HG03159 (cell line): ENCODE results near the gene TBC1D2B.
"Not testable (repeated sequence)": the region's sequence is repeated elsewhere in the genome, so short reads cannot be mapped to it uniquely, and the experiment has no call there.

ENCODE experiments used
- ATAC-seq: cut with Tn5 transposase; IDR thresholded peaks from one replicate; pipeline ENCODE4 v1.9.1; 2021; ENCODE audit warnings: mild to moderate bottlenecking, moderate library complexity; ENCODE audit not compliant: unreplicated experiment

TBC1D2B gene

DNA sequence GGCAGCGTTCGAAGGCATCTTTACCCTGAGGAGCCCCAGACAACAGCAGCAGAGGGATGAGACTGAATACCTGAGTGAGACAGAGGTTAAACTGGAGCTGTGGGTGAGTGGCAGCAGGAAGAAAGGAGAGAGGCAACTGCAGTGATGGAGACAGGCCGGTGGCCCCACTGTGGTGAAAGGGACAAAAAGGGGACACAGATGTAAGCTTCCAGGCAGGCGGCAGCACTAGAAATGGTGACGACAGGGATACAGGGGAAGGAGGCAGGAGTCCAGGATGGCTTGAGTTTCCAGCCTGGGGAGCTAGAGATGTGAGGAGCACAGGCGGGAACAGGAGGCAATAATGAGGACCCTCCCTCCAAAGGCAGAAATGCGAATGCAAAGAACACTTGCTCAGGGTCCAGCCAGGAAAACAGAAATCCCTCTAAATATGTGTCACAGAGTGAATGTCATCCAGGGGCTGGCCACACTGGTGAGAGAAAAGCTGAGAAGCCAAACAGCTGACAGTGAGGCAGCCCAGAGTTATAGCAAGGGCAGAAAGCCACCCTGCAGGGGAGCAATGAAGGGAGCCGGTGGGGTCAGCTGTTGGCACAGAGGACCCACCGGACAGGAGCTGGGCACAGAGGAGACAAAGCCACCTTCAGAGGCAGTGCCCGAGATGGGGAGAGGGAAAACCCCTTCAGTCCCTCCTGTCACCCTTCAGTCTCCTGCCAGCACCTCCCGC, 70.1 kb downstream of the TBC1D2B start:
- no peak for ATAC-seq

DNA sequence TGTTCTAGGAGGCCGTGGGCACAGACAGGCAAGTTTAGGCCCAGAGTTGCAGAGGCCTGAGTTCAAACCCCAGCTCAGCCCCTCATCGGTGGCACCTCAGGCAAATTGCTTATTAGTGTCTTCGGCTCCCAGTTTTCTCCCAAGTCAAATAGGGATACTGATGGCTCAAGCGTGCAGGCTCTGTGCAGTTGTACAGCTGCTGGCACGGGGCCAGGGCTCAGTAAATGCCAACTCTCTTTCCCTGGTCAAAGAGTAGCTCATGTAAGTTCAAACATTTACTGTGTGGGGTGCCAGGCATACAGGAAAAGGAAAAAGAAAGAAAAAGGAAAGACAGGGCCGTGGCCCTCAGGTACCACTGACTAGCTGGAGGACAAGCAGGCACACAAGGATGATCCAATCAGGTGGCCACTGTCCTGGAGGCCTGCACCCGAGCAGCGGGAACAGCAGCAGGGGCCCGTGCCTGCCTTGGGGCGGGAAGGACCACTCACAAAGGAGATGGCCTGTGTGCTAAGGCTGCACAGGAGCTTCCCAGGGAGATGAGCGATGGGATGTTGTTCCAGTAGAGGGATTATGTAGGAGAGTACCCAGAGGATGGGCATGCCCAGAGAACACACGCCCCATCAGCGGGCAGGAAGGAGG, 70.8 kb downstream of the TBC1D2B start:
- ATAC-seq: no peak

DNA sequence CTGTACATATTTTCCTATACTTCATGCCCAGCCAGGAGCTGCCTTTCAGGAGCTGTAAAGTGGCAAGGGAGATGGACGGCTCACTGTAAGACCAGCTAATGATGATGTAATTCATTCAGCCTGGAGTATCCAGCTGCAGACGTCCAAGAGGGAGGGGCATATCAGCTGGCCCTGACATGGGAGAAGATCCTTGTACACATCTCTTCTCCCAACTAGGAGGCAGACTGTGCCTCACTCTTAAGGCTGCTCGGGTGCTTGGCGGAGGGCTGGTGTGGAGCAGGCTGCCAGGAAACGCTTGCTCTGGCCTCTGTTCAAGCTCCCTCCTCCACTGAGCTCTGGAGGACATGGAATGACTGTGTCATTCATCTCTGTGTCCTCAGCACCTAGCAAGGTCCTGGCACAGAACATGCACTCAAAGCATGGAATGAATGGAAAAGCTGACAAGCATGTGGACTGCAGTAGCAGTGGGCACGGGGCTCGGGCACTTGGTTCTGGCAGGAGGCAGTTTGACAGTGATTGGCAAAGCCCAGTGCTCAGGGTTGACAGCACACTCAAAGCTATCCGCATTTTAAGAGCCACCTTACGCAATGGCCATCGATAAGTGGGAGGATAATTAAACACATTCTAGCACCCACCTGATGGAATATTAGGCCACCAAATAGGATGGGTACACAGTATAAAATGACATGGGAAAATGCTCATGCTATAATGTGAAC, 72.4 kb downstream of the TBC1D2B start:
- no peak for ATAC-seq

DNA sequence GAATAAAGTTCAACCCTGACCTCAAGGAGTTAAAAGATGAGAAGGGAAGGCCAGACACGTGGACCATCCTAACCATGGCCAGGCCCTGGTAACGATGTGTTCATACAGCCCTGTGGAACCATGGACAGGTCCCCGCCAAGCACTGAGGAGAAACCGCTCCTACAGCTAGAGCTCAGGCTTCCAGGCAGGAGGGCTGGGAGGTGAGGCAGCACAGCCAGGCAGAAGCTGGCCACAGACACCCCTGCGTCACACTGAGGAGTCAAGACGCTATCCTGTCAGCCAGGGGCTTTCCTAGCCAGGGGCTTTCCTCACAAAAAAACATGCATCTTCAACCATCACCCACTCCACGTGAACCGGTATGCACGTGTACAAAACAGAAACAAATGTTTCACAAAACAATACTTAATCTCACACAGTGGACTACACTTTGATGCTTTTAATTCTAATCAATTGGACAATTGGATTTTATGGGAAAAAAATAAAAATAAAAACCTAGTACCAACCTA, 73.2 kb downstream of the TBC1D2B start:
- no peak for ATAC-seq

DNA sequence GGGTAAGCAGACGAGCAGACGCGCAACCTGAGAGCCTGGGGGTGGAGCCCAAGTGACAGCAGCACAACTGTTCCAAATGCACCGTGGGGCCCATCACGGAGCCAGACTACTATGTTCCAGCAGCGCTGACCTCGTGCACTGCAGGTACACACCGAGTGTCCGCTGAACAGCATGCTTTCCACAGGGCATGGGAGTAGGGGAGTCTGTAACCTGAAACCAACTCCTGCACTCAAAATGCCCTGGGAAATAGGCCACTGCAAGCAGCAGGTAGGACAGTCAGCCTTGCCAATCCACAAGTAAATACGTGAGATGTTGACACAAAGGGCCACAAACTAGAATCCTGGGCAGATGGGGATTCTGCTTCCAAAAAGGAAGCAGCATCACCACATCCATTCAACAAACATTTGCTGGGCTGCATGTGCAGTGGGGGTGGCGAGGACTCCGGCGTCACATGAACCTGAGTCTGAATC, 73.9 kb downstream of the TBC1D2B start:
- no peak for ATAC-seq

DNA sequence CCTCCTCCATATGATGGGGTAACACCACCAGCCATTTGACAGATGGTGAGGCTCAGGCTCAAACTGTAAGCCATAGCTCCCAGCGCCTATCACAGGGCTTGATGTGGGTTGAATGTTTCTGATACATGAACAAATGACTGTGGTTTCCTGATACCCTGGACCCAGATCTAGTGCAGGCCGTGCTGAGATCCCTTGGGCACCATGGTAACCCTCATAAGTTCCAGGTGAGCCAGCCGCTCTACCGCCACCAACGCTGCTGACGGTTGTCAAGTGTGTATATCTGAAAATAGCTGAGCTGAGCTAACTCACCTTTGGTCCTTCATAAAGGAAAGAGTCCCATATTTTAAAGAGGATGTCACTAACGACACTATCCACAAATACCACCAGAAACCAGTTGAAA, 74.5 kb downstream of the TBC1D2B start:
- no peak for ATAC-seq

DNA sequence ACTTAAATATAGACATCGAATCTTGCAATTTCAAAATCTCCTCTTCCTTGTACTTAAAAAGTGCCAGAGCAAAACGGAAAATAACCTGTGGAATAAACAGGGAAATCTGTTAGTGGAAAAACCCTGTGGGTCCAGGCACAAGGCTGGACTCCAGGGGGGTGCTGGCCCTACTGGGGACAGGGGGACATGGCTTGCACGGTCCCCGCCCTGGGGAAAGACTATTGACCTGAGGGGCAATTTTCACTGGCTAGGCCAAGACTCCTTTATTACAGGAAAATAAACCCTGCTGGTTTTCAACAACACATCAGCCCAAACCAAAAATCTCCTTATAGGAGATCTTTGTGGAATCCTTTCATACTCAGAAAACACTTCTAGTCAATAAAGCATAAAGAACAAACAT, 75.9 kb downstream of the TBC1D2B start:
- ATAC-seq: no peak

DNA sequence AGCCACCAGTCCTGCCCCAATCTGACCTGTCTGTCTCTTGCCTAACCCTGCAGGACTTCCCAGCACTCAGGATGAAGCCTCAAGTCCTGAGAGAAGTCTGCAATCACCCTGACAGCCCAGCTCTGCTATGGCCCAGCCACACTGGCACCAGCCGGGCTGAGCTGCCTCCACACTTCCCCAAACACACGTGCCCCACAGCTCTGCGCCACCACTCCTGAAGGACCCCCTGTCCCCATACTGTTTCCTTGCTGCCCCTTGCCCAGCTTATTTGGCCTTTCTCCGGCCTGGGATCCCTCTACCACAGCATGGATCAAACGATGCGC, 76.6 kb downstream of the TBC1D2B start:
- ATAC-seq: no peak

DNA sequence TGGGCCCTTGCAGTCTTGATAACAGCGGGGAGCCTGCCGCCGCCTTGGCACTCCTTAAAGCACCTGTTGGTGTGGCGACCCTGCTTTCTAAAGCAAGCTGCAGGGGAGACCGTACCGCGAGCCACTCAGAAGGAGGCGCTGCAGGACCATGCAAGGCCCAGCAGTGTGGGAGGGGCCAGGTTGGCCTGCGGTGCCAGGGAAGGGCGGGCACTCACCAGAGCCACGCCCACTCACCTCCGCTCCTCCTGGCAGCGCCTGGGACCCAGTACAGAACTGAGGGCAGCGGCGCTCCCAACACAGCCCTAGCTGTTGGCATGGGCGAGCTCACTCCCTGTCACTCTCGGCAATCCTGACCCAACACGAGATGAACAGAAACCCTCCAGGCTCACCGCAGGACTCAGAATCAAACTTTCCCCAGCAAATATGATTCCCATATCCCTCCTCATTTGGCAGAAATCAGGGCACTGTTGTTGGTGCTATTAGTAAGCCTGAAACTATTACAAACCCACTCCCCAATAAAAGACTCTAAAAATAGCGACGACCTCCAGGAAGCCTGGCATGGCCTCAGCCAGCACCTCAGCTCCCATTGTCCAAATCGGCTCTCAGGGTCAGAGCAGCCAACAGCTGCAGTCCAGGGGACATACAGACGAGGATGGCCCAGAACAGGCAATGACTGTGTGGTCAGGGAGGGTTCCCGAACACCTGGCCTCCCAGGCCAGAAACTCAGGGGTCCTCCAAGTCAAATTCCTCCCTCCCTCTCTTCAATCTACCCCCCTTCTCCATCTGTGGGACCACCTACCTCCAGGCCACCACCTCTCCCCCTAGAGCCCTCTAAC, 77.2 kb downstream of the TBC1D2B start:
- peak; percentile 52 for ATAC-seq

DNA sequence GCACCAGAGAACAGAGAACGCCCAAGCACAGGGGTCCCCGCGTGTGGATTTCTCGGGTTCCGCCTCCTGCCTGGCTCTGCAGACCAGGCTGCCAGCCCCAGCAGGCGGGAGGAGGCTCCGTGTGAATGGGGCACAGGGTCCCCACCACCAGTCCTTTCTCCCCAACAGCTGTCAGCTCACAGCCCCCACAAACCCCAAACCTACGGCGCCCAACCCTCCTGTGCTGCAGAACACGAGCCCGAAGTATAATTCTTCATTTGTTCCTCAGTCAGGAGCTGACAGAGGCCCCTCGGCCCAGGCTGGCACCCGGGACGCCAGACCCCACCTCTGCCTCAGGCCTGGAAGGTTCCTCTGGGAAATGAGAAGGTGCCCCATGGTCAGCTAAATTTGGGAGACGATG, 78.0 kb downstream of the TBC1D2B start:
- no peak for ATAC-seq

DNA sequence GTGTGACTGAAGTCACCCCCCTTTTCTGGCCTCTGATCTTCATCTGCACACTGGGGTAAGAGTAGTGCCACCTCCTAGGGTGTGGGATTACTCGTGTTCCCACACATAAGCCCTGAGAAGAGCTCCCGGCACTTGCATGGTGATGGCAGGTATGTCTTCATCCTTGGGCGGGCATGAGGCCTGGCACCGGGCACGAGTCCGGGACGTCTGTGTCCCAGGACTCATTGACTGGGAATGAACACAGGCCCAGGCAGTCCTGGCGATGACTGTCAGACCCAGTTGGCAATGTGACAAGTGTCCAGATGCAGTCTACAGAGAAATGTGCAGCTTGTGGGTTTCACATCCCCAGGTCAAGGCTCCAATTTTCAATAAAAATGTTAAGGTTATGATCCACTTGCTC, 78.9 kb downstream of the TBC1D2B start:
- no peak for ATAC-seq

DNA sequence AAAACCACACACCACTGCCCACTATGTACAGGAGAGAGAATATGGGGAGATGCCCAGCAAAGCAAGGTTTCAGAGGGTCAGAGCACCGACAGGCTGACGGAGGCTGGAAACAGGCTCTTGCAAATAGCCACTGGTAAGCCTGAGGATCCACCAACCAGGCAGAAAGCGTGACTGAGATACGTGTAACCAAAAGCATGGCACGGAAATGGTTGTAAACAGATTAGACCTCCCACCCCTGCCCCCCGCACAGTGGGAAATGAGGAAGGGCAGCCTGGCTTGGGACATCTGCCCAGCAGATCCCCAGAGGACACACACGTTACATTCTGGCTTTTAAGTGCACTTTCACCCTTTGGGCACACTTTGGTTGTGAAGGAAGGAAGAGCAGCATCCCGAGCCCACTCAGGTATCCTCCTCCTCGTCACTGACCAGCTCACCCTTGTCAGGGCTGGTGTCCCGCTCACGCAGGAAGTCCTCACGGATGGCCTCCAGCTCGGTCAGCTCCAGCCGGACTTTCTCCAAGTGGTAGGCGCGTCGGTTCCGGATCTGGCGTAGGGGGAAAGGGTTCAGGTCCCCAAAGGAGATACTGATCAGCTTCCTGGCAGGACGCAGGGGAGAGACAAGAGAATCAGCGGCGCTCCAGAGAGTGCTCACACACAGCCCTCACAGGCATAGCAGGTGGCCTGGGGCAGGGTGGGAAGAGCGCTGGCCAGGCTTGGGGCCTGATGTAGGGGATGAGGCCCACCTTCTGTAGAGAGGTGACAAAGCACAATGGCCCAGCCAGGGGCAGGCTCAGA, 79.6 kb downstream of the TBC1D2B start:
- ATAC-seq: not testable (repeated sequence)

DNA sequence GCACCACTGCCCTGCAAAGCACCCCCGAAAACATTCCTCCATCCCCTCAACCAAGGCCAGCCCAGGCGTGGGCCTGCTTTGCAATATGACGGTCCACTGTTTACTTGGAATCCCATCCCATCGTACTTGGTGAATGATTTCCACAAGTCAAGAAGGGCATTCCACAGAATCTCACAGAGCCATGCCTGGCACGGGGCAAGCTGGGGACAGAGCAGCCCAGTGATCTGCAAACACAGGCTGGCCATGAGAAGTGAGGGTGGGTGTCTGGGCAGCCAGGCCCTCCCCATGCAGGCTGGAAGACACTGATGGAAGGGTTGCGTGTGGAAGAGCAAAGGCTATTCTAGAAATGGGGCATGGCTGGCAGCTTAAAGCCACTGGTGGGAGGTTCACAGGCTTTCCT, 80.3 kb downstream of the TBC1D2B start:
- ATAC-seq: not testable (repeated sequence)

DNA sequence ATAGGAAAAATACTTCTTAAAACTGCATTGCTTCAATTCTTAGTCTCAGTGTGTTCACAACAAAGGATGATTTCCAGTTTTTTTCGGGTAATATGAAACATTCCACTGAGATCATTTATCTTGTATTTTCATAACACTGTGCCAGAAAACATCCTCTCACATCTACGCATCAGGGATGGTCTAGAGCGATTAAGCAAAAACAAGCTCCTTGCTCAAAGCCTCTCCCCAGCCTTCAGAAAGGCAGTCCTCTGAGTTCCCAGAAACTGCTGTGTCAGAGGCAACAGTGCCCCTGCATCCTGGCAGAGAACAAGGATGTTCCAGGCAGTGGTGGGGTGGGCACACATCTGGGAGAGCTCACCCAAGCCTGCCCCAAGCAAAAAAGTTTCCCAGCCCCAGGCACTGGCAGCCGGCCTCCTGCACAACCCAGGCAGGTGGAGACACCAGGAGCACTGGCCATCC, 80.8 kb downstream of the TBC1D2B start:
- not testable (repeated sequence) for ATAC-seq

DNA sequence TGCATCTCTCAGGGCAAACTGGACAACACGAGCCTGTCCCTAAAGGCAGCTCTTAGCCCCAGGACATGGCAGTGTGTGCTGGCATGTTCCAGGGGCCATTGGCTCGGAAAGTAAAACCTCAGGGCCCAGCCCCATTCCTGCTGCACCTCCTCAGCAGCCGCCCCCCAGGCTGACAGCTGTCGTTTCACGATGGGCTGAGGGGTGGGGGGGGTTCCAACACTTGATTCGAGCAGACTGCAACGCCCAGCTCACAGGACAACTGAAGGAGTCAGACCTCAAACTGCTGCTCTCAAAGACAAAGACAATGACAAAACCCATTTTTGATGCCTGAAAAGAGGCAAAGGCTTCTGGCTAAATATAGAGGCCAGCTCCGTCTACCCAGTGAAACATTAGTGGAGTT, 81.3 kb downstream of the TBC1D2B start:
- not testable (repeated sequence) for ATAC-seq

DNA sequence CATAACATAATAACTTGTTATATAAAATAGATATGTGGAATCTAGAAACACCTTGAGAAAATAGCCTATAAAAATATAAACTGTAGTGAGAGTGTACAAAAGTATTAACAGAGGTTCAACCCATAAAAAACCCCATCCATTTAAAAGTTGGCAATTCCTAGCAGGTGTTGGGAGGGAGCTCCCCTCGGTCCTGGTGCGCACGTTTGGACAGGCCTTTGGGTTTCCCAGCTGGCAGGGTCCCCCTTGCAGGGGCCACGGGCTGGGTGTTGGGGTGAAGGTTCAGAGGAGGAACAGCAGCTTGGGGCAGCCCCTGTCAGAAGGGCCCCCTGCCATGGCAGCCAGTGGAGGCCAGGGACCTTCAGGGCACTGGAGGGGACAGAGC, 82.0 kb downstream of the TBC1D2B start:
- ATAC-seq: not testable (repeated sequence)

DNA sequence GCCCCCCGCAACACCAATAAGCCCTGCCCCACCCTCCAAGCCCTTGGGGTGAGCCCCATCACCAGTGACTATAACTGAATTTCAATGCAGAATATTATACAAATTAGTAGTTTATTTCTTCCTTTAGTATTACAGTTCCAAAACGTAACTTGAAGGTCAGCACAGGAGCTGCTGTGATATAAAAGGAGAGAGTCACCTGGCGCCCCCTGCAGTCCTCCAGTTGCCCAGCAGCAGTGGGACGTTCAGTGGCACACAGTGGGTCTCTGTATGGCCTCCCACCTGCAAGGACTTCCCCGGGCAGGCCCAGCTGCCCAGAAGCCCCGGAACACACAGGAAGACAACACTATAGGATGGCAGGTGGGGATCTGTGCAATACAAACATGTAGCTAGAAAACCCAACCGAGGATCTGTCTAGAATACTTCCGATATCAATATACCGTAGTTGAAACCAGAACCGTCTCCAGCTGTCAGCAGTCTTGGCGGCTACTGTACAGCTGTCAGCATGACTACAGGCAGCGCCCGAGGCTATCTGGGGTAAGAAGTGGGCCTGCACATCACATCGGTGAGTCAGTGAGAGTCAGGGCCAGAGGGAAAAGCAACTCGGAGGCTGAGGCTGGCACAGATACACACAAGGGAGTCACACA, 82.5 kb downstream of the TBC1D2B start:
- not testable (repeated sequence) for ATAC-seq

DNA sequence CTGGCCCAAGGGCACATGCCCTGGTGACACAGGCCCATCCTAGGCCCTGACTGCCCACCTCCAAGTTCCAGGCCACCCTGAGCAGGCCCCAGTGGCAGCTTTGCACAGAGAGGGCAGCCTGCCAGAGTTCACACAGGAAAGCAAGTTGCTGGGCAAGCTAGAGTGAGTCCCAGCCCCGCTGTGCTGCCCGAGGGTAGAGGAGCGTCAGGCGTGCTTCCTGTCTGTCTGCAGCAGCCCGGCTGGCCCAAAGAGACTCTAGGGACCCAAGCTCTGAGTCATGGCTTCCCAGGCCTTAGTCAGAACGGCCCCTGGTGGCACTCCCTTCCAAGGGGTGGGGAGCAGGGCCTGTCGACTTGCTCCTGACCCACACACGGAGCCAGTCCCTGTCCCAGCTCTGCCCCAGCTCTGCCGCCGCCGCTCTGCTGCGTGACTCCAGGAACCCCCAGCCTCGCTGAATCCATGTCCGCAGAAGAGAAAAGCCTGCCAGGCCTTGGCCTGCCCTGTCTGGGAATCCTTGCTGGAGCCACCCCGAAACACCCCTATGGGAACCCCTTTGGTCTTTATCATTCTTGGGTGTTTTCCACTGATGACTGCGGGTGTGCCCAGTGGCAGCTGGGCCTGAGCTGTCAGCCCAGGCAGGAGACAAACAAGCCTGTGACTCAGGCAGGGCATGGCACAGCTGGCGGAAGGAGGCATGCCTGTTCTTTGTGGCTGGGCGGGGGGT, 83.4 kb downstream of the TBC1D2B start:
- ATAC-seq: peak; percentile 63

DNA sequence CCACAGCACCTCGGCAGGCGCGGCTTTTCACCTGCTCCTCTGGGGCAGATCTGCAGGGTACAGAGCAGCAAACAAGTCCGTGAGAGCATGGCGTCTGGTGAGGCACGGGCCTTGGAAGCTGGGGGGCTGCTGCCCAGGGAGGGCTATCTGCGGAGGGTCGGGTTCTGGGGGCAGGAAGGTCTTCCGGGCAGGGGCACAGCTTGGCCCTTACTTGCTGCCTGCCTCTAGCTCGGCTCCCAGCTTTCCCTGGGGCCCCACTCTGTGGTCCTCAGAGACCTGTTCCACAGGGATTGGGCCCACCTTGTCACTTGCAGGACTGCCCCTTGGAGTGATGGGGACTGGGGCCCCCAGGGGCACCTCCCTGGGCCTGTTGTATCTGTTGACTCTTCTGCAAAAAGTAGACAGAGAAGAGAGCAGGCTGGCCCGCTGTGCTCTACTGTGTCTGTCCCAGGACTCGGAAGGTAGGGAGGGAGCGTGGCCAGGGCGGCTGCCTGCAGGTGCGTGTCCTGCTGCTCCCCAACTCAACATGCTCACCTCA, 84.1 kb downstream of the TBC1D2B start:
- no peak for ATAC-seq
